ENCODE results near the gene PGM5. TPM values are rescaled to one million over a fixed set of nuclear protein-coding genes. Genes with fewer than 3 reads are reported as not detected.
A peak's percentile ranks its signal among the peaks of the same experiment; 100 is the strongest.

The PGM5 gene
- total RNA-seq, 1 donor from 2014 or later, result 9.8 TPM

DNA sequence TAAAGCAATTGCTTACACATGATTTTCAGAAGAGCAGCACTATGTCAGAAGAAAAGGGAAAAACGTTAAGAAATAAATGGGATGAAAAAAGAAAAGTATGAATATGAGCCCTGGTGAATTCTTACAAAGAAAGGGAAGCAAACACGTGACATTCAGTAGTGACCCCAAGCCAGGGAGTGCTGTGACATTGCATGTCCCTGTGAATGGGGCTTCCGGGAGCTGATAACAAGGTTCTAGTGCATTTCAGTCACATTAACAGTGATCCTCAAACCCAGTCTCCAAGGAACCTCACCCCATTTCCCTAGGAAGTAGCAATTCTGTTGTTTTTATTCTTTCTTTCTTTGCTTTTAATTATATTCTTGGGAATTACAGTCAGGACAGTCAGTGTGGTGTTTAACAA, 157.0 kb downstream of the PGM5 start:
- DNase-seq (ENCODE audit: low spot score in 2 of 2, unreplicated experiment in 2 of 2), result no peak
- Mint-ChIP-seq H3K4me1 (no peaks in the 10 kb centered on the region), H3K27me3 (ENCODE audit: low read depth) (peaks cover 4% of the 10 kb centered on the region), H3K36me3 (no peaks in the 10 kb centered on the region), H3K9me3 (peaks cover 11% of the 10 kb centered on the region), H3K4me3 (no peak overlapping the region), H3K27ac (no peak overlapping the region)
- TF ChIP-seq, protein P1, sequence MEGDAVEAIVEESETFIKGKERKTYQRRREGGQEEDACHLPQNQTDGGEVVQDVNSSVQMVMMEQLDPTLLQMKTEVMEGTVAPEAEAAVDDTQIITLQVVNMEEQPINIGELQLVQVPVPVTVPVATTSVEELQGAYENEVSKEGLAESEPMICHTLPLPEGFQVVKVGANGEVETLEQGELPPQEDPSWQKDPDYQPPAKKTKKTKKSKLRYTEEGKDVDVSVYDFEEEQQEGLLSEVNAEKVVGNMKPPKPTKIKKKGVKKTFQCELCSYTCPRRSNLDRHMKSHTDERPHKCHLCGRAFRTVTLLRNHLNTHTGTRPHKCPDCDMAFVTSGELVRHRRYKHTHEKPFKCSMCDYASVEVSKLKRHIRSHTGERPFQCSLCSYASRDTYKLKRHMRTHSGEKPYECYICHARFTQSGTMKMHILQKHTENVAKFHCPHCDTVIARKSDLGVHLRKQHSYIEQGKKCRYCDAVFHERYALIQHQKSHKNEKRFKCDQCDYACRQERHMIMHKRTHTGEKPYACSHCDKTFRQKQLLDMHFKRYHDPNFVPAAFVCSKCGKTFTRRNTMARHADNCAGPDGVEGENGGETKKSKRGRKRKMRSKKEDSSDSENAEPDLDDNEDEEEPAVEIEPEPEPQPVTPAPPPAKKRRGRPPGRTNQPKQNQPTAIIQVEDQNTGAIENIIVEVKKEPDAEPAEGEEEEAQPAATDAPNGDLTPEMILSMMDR (IDR thresholded peaks at IDR 0.05; ENCODE audit: unreplicated experiment), result no peak

DNA sequence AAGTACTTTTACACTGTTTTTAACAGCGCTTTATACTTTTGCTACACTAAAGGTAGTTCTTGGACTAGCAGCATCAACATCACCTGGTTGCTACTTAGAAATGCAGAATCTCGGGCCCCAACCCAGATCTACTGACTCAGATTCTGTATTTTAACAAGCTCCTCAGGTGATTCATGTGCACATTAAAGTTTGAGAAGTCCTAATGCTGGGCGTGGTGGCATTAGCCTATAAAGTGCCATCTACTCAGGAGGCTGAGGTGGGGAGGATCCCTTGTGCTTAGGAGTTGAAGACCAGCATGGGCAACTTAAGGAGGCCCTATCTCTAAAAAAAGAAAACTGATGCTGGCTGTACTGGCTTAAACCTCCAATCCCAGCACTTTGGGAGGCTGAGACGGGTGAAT, 157.6 kb downstream of the PGM5 start:
- Mint-ChIP-seq H3K4me1 (no peaks in the 10 kb centered on the region), H3K27me3 (ENCODE audit: low read depth) (peaks cover 4% of the 10 kb centered on the region), H3K27ac (no peak overlapping the region), H3K36me3 (no peaks in the 10 kb centered on the region), H3K4me3 (no peak overlapping the region), H3K9me3 (peaks cover 17% of the 10 kb centered on the region)
- TF ChIP-seq, protein P1 (IDR thresholded peaks at IDR 0.05; ENCODE audit: unreplicated experiment), result no peak
- DNase-seq (ENCODE audit: low spot score in 2 of 2, unreplicated experiment in 2 of 2), result no peak

DNA sequence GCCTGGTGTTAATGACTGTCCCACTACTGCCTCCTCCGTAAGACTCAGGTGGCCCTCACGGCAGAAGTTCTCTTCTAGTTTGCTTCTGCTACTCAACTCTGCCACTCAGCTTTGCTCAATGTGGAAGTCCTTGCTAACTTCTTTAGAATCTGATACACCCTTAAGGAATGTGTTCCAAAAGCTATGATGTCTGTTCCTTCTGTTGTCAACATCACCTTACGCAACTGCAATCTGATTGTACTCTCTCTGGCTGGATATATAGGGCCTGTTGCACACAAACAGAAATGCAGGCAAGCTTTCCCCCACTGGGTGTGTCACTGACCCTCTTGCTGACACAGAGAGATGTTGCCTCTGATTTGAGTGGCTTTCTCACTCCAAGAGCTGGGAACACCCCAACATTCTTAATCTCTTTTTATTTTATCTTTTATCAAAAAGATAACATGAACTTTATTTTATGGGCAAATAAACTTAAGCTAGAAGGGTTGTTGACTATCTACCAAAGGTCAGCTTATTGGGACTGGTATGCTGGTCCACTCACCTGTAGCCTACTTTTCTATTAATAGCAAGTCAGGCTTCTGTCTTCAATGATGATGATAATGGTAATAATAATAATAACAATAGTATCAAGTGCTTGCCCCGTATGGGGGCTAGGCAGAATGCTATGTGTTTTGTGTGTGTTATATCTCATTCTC, 159.1 kb downstream of the PGM5 start:
- H3K27ac Mint-ChIP-seq, result no peak overlapping the region

DNA sequence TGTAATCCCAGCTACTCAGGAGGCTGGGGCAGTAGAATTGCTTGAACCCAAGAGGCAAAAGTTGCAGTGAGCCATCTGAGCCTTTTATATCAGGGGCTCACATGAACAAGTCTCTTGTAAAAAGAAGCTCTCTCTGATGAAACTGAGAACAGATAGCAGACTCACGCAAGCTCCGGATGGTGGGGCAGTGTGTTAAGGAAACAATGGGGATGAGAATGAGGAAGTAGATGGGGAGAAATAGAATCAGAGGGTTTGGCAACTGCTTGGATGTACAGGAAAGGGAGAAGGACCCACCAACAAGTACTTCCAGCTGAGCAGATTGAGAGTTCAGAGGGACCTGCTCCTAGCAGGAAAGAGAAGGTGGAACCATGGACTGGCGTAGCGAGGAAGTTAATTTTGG, 165.7 kb downstream of the PGM5 start:
- TF ChIP-seq, protein P1 (IDR thresholded peaks at IDR 0.05; ENCODE audit: unreplicated experiment), result no peak
- H3K36me3 Mint-ChIP-seq, result no peaks in the 10 kb centered on the region
- no peak overlapping the region for H3K27ac Mint-ChIP-seq
- H3K27me3 Mint-ChIP-seq (ENCODE audit: low read depth), result peaks cover 2% of the 10 kb centered on the region
- H3K4me3 Mint-ChIP-seq, result no peak overlapping the region
- H3K4me1 Mint-ChIP-seq, result peaks cover 30% of the 10 kb centered on the region
- DNase-seq (ENCODE audit: low spot score in 2 of 2, unreplicated experiment in 2 of 2), result no peak
- H3K9me3 Mint-ChIP-seq, result peaks cover 23% of the 10 kb centered on the region

More for the DNA sequence above, 159.1 kb downstream of the PGM5 start:
- Mint-ChIP-seq H3K4me1 (no peaks in the 10 kb centered on the region), H3K27me3 (ENCODE audit: low read depth) (peaks cover 4% of the 10 kb centered on the region), H3K36me3 (no peaks in the 10 kb centered on the region), H3K4me3 (no peak overlapping the region), H3K9me3 (peaks cover 18% of the 10 kb centered on the region)
- DNase-seq (ENCODE audit: low spot score in 2 of 2, unreplicated experiment in 2 of 2), result no peak
- TF ChIP-seq, protein P1 (IDR thresholded peaks at IDR 0.05; ENCODE audit: unreplicated experiment), result no peak

DNA sequence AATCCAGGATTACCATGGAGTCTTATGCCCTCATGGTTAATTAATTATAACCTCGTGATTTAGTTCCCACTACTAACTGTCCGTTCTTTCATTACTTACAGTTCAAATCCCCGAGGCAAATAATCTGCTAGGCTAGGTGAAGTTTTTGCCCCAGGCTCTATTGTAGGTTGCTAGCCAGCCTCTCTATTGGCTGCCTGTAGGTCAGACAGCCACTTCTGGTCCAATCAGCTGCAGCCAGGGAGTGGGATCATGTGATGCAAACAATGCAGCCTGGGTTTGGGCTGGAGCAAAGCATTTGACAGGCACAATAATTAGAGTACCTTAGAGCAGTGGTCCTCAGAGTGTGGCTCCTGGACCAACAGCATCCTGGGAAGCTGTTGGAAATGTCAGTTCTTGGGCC, 166.5 kb downstream of the PGM5 start:
- peak overlapping the region; percentile 64 for H3K27ac Mint-ChIP-seq
- H3K4me1 Mint-ChIP-seq, result peaks cover 30% of the 10 kb centered on the region
- peaks cover 8% of the 10 kb centered on the region for H3K27me3 Mint-ChIP-seq (ENCODE audit: low read depth)
- no peaks in the 10 kb centered on the region for H3K36me3 Mint-ChIP-seq
- H3K9me3 Mint-ChIP-seq, result peaks cover 17% of the 10 kb centered on the region
- no peak overlapping the region for H3K4me3 Mint-ChIP-seq
- no peak for DNase-seq (ENCODE audit: low spot score in 2 of 2, unreplicated experiment in 2 of 2)
- TF ChIP-seq, protein P1 (IDR thresholded peaks at IDR 0.05; ENCODE audit: unreplicated experiment), result no peak

Data from mesothelial cell of epicardium (in vitro differentiated cells).